AG09319 (cell line): ENCODE results near the gene SPART.

Source experiments
- DNase-seq: peaks from one replicate; pipeline ENCODE4 v3.0.0-alpha.2; 2010; ENCODE audit warnings: low read depth; ENCODE audit errors: extremely low read depth
- TF ChIP-seq, protein P1 (sequence below): IDR thresholded peaks from 2 replicates; pipeline ENCODE4 v1.5.1; 2011; ENCODE audit warnings: low read depth, mild to moderate bottlenecking, inconsistent platforms, low read length, moderate library complexity

Gene SPART

DNA sequence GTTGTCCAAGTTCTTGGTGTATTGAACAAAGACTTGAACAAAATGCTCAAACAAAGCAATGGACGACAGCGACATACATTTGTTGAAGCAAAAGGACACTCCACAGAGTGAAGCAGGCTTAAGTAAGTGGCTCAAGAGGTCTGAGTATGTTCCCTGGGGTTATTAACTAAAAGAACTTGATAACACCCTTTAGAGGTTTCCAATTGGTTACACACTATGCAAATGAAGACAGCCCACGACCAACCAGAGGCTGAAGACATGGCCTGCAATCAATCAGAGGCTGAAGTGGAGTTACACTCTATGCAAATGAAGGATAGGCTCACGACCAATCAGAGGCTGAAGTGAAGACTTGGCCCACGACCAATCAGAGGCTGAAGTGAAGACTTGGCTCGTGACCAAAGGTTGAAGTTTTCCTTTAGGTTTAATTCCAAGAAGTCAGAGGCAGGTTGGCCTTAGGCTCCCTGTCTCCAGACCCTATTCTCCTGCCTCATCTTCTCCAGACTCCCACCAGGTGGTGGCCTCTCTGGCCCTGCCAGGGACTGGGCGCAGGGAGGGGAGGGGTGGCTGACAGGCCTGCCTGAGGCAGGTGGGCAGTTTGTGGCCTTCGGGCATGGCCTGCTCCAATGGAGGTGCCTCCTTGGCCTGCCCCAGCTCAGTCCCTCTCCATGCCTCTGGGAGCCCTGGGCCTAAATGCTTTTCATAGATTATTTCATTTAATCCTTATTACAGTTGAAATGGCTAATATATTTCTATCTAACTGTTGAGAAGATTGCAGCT is 86.6 kb downstream of the SPART start:
- DNase-seq: no peak
- TF ChIP-seq, protein P1, sequence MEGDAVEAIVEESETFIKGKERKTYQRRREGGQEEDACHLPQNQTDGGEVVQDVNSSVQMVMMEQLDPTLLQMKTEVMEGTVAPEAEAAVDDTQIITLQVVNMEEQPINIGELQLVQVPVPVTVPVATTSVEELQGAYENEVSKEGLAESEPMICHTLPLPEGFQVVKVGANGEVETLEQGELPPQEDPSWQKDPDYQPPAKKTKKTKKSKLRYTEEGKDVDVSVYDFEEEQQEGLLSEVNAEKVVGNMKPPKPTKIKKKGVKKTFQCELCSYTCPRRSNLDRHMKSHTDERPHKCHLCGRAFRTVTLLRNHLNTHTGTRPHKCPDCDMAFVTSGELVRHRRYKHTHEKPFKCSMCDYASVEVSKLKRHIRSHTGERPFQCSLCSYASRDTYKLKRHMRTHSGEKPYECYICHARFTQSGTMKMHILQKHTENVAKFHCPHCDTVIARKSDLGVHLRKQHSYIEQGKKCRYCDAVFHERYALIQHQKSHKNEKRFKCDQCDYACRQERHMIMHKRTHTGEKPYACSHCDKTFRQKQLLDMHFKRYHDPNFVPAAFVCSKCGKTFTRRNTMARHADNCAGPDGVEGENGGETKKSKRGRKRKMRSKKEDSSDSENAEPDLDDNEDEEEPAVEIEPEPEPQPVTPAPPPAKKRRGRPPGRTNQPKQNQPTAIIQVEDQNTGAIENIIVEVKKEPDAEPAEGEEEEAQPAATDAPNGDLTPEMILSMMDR: no peak

DNA sequence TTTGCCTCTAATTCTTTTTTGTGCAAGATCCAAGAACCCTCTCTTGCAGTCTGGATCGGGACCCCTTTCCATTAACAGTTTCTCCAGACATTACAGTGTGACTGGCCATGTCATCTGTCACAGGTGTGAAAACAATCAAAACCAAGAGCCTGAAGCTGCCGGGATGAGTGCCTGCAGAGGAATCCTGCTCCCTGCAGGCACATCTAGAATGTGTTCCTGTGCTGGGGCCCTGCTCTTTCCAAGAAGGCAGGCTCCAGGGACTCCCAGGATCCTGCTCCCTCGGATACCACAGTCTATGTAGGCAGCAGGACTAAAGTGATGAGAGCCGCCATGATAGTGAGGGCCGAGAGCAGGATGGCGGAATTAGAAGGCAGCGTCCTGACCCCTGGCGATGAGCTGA is 87.4 kb downstream of the SPART start:
- TF ChIP-seq, protein P1: no peak
- no peak for DNase-seq
